ENCODE measurements around the gene TIGAR.

DNA sequence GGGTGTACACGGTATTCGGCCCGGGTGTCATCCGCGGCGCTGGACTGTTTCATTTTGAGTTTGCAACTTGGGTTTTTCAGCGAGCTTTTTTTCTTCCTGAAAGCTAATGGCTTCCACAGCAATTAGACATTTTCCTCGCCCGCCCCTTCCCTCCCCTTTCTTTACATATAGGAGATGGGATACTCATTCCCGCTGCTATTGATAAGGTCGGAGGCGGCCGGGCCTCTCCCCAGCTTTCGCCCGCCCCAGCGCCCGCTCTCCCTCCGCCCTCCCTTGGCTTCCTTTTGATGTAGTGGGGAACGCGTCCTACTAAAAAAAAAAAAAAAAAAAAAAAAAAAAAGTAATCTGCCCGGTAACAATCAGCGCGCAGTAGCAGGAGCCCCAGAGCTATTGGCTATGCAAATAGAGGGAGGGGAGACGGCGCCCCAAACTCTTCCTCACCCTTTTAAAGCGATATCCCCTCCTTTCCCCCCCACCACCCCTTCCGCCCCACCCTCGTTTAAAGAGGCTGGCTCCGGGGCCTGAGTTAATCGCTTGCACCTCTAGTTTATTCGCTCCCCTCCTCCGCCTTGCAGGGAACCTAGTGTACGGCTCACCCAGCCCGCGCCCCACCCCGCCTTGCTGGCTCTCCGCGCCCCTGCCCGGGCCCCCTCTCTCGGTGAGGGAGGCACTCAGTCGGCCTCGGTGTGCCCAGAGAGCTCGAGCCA, 49.1 kb upstream of the TIGAR start:
- TF ChIP-seq EZH2phosphoT487 (IDR thresholded peaks at IDR 0.05; ENCODE audit: insufficient read depth, low read depth), result peak; percentile 42
- peak; percentile 89 for TF ChIP-seq EZH2 (IDR thresholded peaks at IDR 0.05; ENCODE audit: insufficient read depth, poor library complexity, severe bottlenecking)
